HepG2 (cell line): Measurements from ENCODE around the gene TMEM253. TPM values are rescaled to one million over a fixed set of nuclear protein-coding genes. Genes with fewer than 3 reads are reported as not detected.

ENCODE experiments used
- ATAC-seq: fragments of 200-7000 bp; cut with Tn5 transposase; 3 replicates; pipeline ENCODE4 v1.9.1; 2020; ENCODE audit warnings: mild to moderate bottlenecking, moderate library complexity
- BruUV-seq: library from RNA; stranded (reverse); fragments of 400-500 nt; replicated peaks from 2 replicates; lab custom pipeline; 2021; lab: Mats Ljungman, UMichigan
- CTCF ChIA-PET: fragments of 300-600 bp; formaldehyde crosslinking; extraction: SDS; loops from one replicate; lab custom pipeline; 2021; ENCODE audit warnings: low total read pairs, inconsistent platforms, low intra/inter-chr PET ratio; lab: Yijun Ruan, JAX
- POLR2A ChIA-PET: fragments of 350-600 bp; sonication (Branson Sonifier 250); formaldehyde crosslinking; loops from one replicate; lab custom pipeline; 2020; ENCODE audit warnings: antibody characterized with exemption, inconsistent platforms; lab: Yijun Ruan, JAX
- DNase-seq: peaks from one replicate; pipeline ENCODE4 v3.0.0-alpha.2; 2015; ENCODE audit warnings: low spot score
- FAIRE-seq: peaks from 3 replicates; lab custom pipeline; 2011; peaks lifted over from hg19 to GRCh38; lab: Jason Lieb, UNC
- H2AFZ ChIP-seq: one replicate; pipeline ENCODE4 v1.6.1; 2011; ENCODE audit warnings: low read length, inconsistent platforms
- H3K27ac ChIP-seq: fragments of 300-600 bp; 3 replicates; pipeline ENCODE4 v1.8.0; 2011; ENCODE audit warnings: mixed run types, mild to moderate bottlenecking, mixed read lengths, low read length, inconsistent platforms; ENCODE audit not compliant: insufficient read depth; ENCODE audit errors: extremely low read length
- H3K27me3 ChIP-seq, 2 experiments: fragments of 200-600 bp in 1 of 2; 2 replicates in 1 of 2; 3 replicates in 1 of 2; pipeline versions ENCODE4 v1.6.0 to v1.8.0; 2011; ENCODE audit warnings: low read length in 2 of 2, mild to moderate bottlenecking in 2 of 2, moderate library complexity in 2 of 2, inconsistent platforms in 1 of 2; ENCODE audit not compliant: insufficient read depth in 2 of 2, control insufficient read depth in 1 of 2
- H3K36me3 ChIP-seq, 2 experiments: fragments of 200-600 bp in 1 of 2; replicated peaks in 1 of 2; 2 replicates in 1 of 2; 3 replicates in 1 of 2; pipeline versions ENCODE4 v1.5.1 to v1.8.0; 2011; ENCODE audit warnings: low read length in 2 of 2, inconsistent platforms in 1 of 2; ENCODE audit not compliant: insufficient read depth in 2 of 2, control insufficient read depth in 1 of 2
- H3K4me1 ChIP-seq: 2 replicates; pipeline ENCODE4 v1.5.1; 2012; ENCODE audit warnings: low read length, inconsistent platforms; ENCODE audit not compliant: insufficient read depth
- H3K4me2 ChIP-seq: 2 replicates; pipeline ENCODE4 v1.6.0; 2011; ENCODE audit warnings: low read depth, low read length, inconsistent platforms
- H3K4me3 ChIP-seq, 3 experiments: fragments of 200-600 bp in 1 of 3; sonication (generic), shearing (Covaris generic) in 1 of 3; replicated peaks in 1 of 3; 2 replicates each; pipeline ENCODE4 v1.5.1; 2011 to 2016; ENCODE audit warnings: low read length in 3 of 3, inconsistent platforms in 2 of 3, low read depth in 2 of 3, mild to moderate bottlenecking in 2 of 3, control low read depth in 1 of 3, mixed read lengths in 1 of 3; ENCODE audit not compliant: insufficient read depth in 1 of 3
- H3K79me2 ChIP-seq: one replicate; pipeline ENCODE4 v1.6.1; 2011; ENCODE audit warnings: low read length, inconsistent platforms; ENCODE audit not compliant: insufficient read depth
- H3K9ac ChIP-seq: 2 replicates; pipeline ENCODE4 v1.6.0; 2011; ENCODE audit warnings: mild to moderate bottlenecking, low read depth, low read length, inconsistent platforms; ENCODE audit not compliant: insufficient read depth
- H3K9me3 ChIP-seq: 2 replicates; pipeline ENCODE4 v1.5.1; 2012; ENCODE audit warnings: mild to moderate bottlenecking, low read length
- H4K20me1 ChIP-seq: 2 replicates; pipeline ENCODE4 v1.6.0; 2011; ENCODE audit warnings: inconsistent platforms, mild to moderate bottlenecking, low read length, moderate library complexity; ENCODE audit not compliant: insufficient read depth
- CBX1 ChIP-seq: IDR thresholded peaks from one replicate; pipeline ENCODE4 v1.6.1; 2016; ENCODE audit warnings: antibody characterized with exemption, low read depth
- CCDC6 ChIP-seq: sonication (generic); formaldehyde crosslinking; IDR thresholded peaks from 2 replicates; pipeline ENCODE4 v1.8.1; 2022; ENCODE audit warnings: mild to moderate bottlenecking, missing genetic modification reagents, moderate library complexity
- IRF2 ChIP-seq: IDR thresholded peaks from 2 replicates; pipeline ENCODE4 v1.6.1; 2018; ENCODE audit warnings: missing genetic modification reagents, missing compliant biosample characterization
- MAFF ChIP-seq: IDR thresholded peaks from 2 replicates; pipeline ENCODE4 v1.6.1; 2011; ENCODE audit warnings: low read depth, low read length, improper control_type of control experiment
- MAFK ChIP-seq, 2 experiments: IDR thresholded peaks in 1 of 2; conservative IDR thresholded peaks in 1 of 2; 2 replicates each; pipeline ENCODE4 v1.6.1; 2011; ENCODE audit warnings: improper control_type of control experiment in 2 of 2, low read length in 2 of 2
- RBAK ChIP-seq: sonication (generic); formaldehyde crosslinking; IDR thresholded peaks from 2 replicates; pipeline ENCODE4 v1.5.1; 2020; ENCODE audit warnings: mild to moderate bottlenecking, missing genetic modification reagents
- RFXAP ChIP-seq: sonication (generic); formaldehyde crosslinking; IDR thresholded peaks from 2 replicates; pipeline ENCODE4 v1.4.0; 2020; ENCODE audit warnings: missing genetic modification reagents, borderline replicate concordance
- U2AF2 ChIP-seq: fragments of 200-400 bp; formaldehyde crosslinking; IDR thresholded peaks from 2 replicates; pipeline ENCODE4 v1.6.1; 2017; ENCODE audit warnings: low read depth, mild to moderate bottlenecking, low read length
- ZEB1 ChIP-seq: IDR thresholded peaks from 2 replicates; pipeline ENCODE4 v1.6.1; 2012; ENCODE audit warnings: mild to moderate bottlenecking, low read depth, inconsistent platforms; ENCODE audit not compliant: insufficient replicate concordance
- ZNF136 ChIP-seq: sonication (generic); formaldehyde crosslinking; IDR thresholded peaks from 2 replicates; pipeline ENCODE4 v1.8.1; 2022; ENCODE audit warnings: low read depth, mild to moderate bottlenecking, moderate library complexity, missing genetic modification reagents
- ZNF234 ChIP-seq: sonication (generic); formaldehyde crosslinking; conservative IDR thresholded peaks from 2 replicates; pipeline ENCODE4 v1.5.1; 2020; ENCODE audit warnings: mild to moderate bottlenecking, missing genetic modification reagents
- ZNF383 ChIP-seq: sonication (generic); formaldehyde crosslinking; IDR thresholded peaks from 2 replicates; pipeline ENCODE4 v1.4.0; 2020; ENCODE audit warnings: missing genetic modification reagents, mild to moderate bottlenecking, borderline replicate concordance
- WGBS: methylation state at CpG from one replicate; pipeline ENCODE4 v1.1.6; 2017; ENCODE audit warnings: low lambda C conversion rate; 5-methylcytosine and 5-hydroxymethylcytosine counted together
- in situ Hi-C: cut with HindIII; loops from 2 replicates; pipeline ENCODE4 v1.10.0; 2017; ENCODE audit warnings: low pct_unique_long_range_greater_than_20kb; ENCODE audit not compliant: extremely low pct_ligation_motif_present
- intact Hi-C: fragments of 100-400 bp; cut with micrococcal nuclease; formaldehyde crosslinking; loops from one replicate; pipeline ENCODE4 v1.10.0; 2022; ENCODE audit not compliant: unreplicated experiment
- polyA plus RNA-seq, 8 experiments: library from polyadenylated mRNA; depleted of rRNA in 3 of 8; stranded (reverse) in 7 of 8; unstranded in 1 of 8; fragments of >200 nt; fragmentation: Illumina TruSeq in 4 of 8; extraction: Trizol in 4 of 8; gene quantifications; 2 replicates each; pipeline versions ENCODE4 v1.2.1 to v1.2.3, GENCODE V29; 2011 to 2016; ENCODE audit warnings: low read depth in 4 of 8, missing spikeins in 1 of 8, mixed read lengths in 1 of 8; ENCODE audit not compliant: insufficient read depth in 1 of 8
- total RNA-seq, 5 experiments: library from RNA; depleted of rRNA; stranded (reverse); fragments of >200 nt; fragmentation: Illumina TruSeq; extraction: Trizol; gene quantifications; 2 replicates each; pipeline ENCODE4 v1.2.3, GENCODE V29; 2016; ENCODE audit warnings: low read depth in 1 of 5
- TF ChIP-seq, protein P1 (sequence below): sonication (generic); formaldehyde crosslinking; IDR thresholded peaks from 2 replicates; pipeline ENCODE4 v1.4.0; 2020; ENCODE audit warnings: missing genetic modification reagents

Gene TMEM253
- total and polyA plus RNA-seq, 2 of the 13 experiments (the other 11 are each of a cell fraction or from before 2014, with no cell fraction given): 0.29 to 0.45 TPM

DNA sequence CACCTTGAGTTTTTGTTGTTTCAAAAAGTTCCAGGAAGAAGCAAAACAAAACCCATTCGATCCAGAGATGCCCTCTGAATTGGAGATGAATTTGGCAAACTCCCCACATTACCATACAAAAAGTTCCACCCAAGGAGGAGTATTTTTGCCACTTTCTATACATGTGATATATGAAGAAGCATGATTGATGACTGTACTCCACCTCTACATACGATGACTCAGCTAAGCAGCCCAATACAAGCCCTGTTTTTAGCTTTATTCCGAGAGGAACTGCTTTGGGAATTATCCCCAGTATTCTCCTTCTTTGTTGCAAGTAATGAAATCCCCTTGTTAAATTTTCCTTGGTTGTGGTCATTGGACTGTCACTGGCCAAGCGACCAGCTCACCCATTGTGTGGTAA lies 11.4 kb downstream of the TMEM253 start:
- FAIRE-seq (no peak), DNase-seq (no peak), ATAC-seq (no peak)
- 37% methylated on average over 4 of the region's 4 CpGs for WGBS
- Histone ChIP-seq H3K4me2 (no peak overlapping the region), H2AFZ (no peak overlapping the region), H3K79me2 (no peaks in the 10 kb centered on the region), H3K9me3 (no peaks in the 10 kb centered on the region), H4K20me1 (no peaks in the 10 kb centered on the region), H3K27me3 (no peaks in the 10 kb centered on the region), H3K27ac (no peak overlapping the region), H3K4me1 (peaks cover 29% of the 10 kb centered on the region), H3K4me3 (no peak overlapping the region), H3K9ac (no peak overlapping the region), H3K36me3 (no peaks in the 10 kb centered on the region)
- no TSS peak for BruUV-seq
- in situ Hi-C loops (no loop called here), intact Hi-C loops (no loop called here)
- no peak for TF ChIP-seq ZNF136 (CRISPR knock-in tag)
- TF ChIP-seq CCDC6 (CRISPR knock-in tag): no peak
- no peak for TF ChIP-seq ZNF234 (CRISPR knock-in tag)
- no peak for TF ChIP-seq RBAK (CRISPR knock-in tag)
- TF ChIP-seq RFXAP (CRISPR knock-in tag): no peak
- no peak for TF ChIP-seq ZNF383
- TF ChIP-seq, protein P1, sequence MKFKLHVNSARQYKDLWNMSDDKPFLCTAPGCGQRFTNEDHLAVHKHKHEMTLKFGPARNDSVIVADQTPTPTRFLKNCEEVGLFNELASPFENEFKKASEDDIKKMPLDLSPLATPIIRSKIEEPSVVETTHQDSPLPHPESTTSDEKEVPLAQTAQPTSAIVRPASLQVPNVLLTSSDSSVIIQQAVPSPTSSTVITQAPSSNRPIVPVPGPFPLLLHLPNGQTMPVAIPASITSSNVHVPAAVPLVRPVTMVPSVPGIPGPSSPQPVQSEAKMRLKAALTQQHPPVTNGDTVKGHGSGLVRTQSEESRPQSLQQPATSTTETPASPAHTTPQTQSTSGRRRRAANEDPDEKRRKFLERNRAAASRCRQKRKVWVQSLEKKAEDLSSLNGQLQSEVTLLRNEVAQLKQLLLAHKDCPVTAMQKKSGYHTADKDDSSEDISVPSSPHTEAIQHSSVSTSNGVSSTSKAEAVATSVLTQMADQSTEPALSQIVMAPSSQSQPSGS (CRISPR knock-in tag): no peak
- no peak for TF ChIP-seq U2AF2
- TF ChIP-seq MAFF: 0 out of 2 replicates have a peak, but pooled peaks have one; percentile 11
- no peak for TF ChIP-seq IRF2 (CRISPR knock-in tag)
- no peak for TF ChIP-seq ZEB1
- peak in 1 of 2 experiments; percentile 29; a peak in 1 of 4 replicates for TF ChIP-seq MAFK (conservative IDR thresholded peaks at IDR 0.05 in 1 of 2, IDR thresholded peaks at IDR 0.05 in 1 of 2; ENCODE audit: low read length in 2 of 2)
- TF ChIP-seq CBX1: no peak
- ChIA-PET POLR2A (no interaction called here), CTCF (no interaction called here)
